ENCODE measurements around the gene CAPG.

The CAPG gene

GRCh38 chr2:85411405-85411748 is 1.2 kb upstream of the CAPG start:
- no peak for TF ChIP-seq CTCF (IDR thresholded peaks at IDR 0.05; ENCODE audit: borderline replicate concordance, insufficient read depth, low read depth, low read length)
- H3K4me3 ChIP-seq (ENCODE audit: low read depth, low read length), result no peak overlapping the region

GRCh38 chr2:85410584-85411404 is 628 bp upstream of the CAPG start:
- no peak overlapping the region for H3K4me3 ChIP-seq (ENCODE audit: low read depth, low read length)
- no peak for TF ChIP-seq CTCF (IDR thresholded peaks at IDR 0.05; ENCODE audit: borderline replicate concordance, insufficient read depth, low read depth, low read length)

- no peak for TF ChIP-seq CTCF (IDR thresholded peaks at IDR 0.05; ENCODE audit: borderline replicate concordance, insufficient read depth, low read depth, low read length)
- H3K4me3 ChIP-seq (ENCODE audit: low read depth, low read length), result no peak overlapping the region
Measured at GRCh38 chr2:85405201-85406059, 4.7 kb downstream of the CAPG start.

- H3K4me3 ChIP-seq (ENCODE audit: low read depth, low read length), result no peak overlapping the region
- TF ChIP-seq CTCF (IDR thresholded peaks at IDR 0.05; ENCODE audit: borderline replicate concordance, insufficient read depth, low read depth, low read length), result no peak
Measured at GRCh38 chr2:85401844-85402243, 8.3 kb downstream of the CAPG start.

- no peak for TF ChIP-seq CTCF (IDR thresholded peaks at IDR 0.05; ENCODE audit: borderline replicate concordance, insufficient read depth, low read depth, low read length)
- H3K4me3 ChIP-seq (ENCODE audit: low read depth, low read length), result no peak overlapping the region
Measured at GRCh38 chr2:85401464-85401805, 8.7 kb downstream of the CAPG start.

GRCh38 chr2:85400541-85401463 is 9.4 kb downstream of the CAPG start:
- H3K4me3 ChIP-seq (ENCODE audit: low read depth, low read length), result no peak overlapping the region
- no peak for TF ChIP-seq CTCF (IDR thresholded peaks at IDR 0.05; ENCODE audit: borderline replicate concordance, insufficient read depth, low read depth, low read length)

Data from GM12875 (cell line).